ENCODE results near the gene MYH6.
"Not testable (repeated sequence)": the region's sequence is repeated elsewhere in the genome, so short reads cannot be mapped to it uniquely, and the experiment has no call there.

DNA sequence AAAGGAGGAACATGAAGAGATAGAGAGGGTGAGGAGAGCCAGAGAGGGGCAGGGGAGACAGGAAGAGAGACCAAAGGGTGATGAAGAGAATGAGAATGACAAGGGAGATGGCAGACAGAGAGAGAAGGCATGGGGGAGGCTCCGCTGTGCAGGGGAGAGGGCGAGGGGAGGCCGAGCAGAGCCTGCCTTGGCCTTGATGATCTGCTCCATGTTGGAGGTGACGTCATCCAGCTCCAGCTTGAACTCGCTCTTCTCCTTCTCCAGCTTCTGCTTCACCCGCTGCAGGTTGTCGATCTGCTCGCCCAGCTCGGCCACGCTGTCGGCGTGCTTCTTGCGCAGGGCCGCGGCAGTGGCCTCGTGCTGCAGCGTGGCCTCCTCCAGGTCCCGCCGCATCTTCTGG, 18.2 kb downstream of the MYH6 start:
- TF ChIP-seq CTCF, POLR2A (IDR thresholded peaks at IDR 0.05): not testable (repeated sequence)

Measured in lower leg skin (tissue), 3 donors.